GM12878 (cell line): ENCODE results near the gene RIC8B. TPM values are rescaled to one million over a fixed set of nuclear protein-coding genes. Genes with fewer than 3 reads are reported as not detected.

Experiments
- ATAC-seq: fragments of 200-7000 bp; cut with Tn5 transposase; 3 replicates; pipeline ENCODE4 v1.9.1; 2020; ENCODE audit warnings: mild to moderate bottlenecking, moderate library complexity
- BruUV-seq: library from RNA; stranded (reverse); fragments of 400-500 nt; replicated peaks from 2 replicates; lab custom pipeline; 2021; lab: Mats Ljungman, UMichigan
- CTCF ChIA-PET: fragments of 300-600 bp; sonication (Branson Sonifier 250); formaldehyde crosslinking; extraction: SDS; loops from one replicate; lab custom pipeline; 2021; ENCODE audit warnings: inconsistent platforms; lab: Yijun Ruan, JAX
- POLR2A ChIA-PET: fragments of 350-600 bp; formaldehyde crosslinking; extraction: SDS; loops from one replicate; lab custom pipeline; 2021; ENCODE audit warnings: inconsistent platforms; lab: Charles Lee
- RAD21 ChIA-PET: fragments of 300-600 bp; sonication (Branson Sonifier 250); formaldehyde crosslinking; loops from one replicate; lab custom pipeline; 2023; ENCODE audit warnings: antibody characterized with exemption; ENCODE audit not compliant: unreplicated experiment; lab: Charles Lee
- SMC1A ChIA-PET: fragments of 300-600 bp; sonication (Branson Sonifier 250); formaldehyde crosslinking; loops from one replicate; lab custom pipeline; 2023; ENCODE audit not compliant: unreplicated experiment, uncharacterized antibody; lab: Charles Lee
- DNase-seq: peaks from one replicate; pipeline ENCODE4 v3.0.0-alpha.2; 2011; ENCODE audit warnings: low read depth, low spot score
- FAIRE-seq: peaks from 3 replicates; lab custom pipeline; 2011; peaks lifted over from hg19 to GRCh38; lab: Jason Lieb, UNC
- H2AFZ ChIP-seq: 2 replicates; pipeline ENCODE4 v1.6.0; 2011; ENCODE audit warnings: low read depth, low read length, control low read depth; ENCODE audit not compliant: control insufficient read depth
- H3K27ac ChIP-seq: 2 replicates; pipeline ENCODE4 v1.5.1; 2011; ENCODE audit warnings: control low read depth; ENCODE audit not compliant: control insufficient read depth, insufficient read depth
- H3K27me3 ChIP-seq, 2 experiments: replicated peaks in 1 of 2; 2 replicates each; pipeline versions ENCODE4 v1.6.0 to v1.6.1; 2011; ENCODE audit warnings: low read length in 1 of 2; ENCODE audit not compliant: control insufficient read depth in 2 of 2, insufficient read depth in 2 of 2
- H3K36me3 ChIP-seq, 2 experiments: 2 replicates each; pipeline ENCODE4 v1.5.1; 2011; ENCODE audit warnings: low read length in 1 of 2; ENCODE audit not compliant: control insufficient read depth in 2 of 2, insufficient read depth in 2 of 2
- H3K4me1 ChIP-seq: 2 replicates; pipeline ENCODE4 v1.6.1; 2011; ENCODE audit warnings: mild to moderate bottlenecking, low read length, moderate library complexity, mixed read lengths; ENCODE audit not compliant: control insufficient read depth, insufficient read depth
- H3K4me2 ChIP-seq: 2 replicates; pipeline ENCODE4 v1.6.0; 2011; ENCODE audit warnings: control low read depth; ENCODE audit not compliant: control insufficient read depth, insufficient read depth
- H3K4me3 ChIP-seq: fragments of 200-600 bp; sonication (generic); 2 replicates; pipeline ENCODE4 v1.5.1; 2016
- H3K79me2 ChIP-seq: 2 replicates; pipeline ENCODE4 v1.6.0; 2011; ENCODE audit warnings: low read length; ENCODE audit not compliant: control insufficient read depth, insufficient read depth
- H3K9ac ChIP-seq: 2 replicates; pipeline ENCODE4 v1.8.0; 2011; ENCODE audit warnings: low read length, control low read depth, mixed read lengths; ENCODE audit not compliant: control insufficient read depth, insufficient read depth
- H3K9me3 ChIP-seq: replicated peaks from 3 replicates; pipeline ENCODE4 v1.5.1; 2011; ENCODE audit warnings: mild to moderate bottlenecking, low read length; ENCODE audit not compliant: control insufficient read depth, insufficient read depth
- H4K20me1 ChIP-seq: 2 replicates; pipeline ENCODE4 v1.6.0; 2011; ENCODE audit not compliant: control insufficient read depth, insufficient read depth
- ATF7 ChIP-seq: fragments of 450-650 bp; IDR thresholded peaks from 2 replicates; pipeline ENCODE4 v1.6.1; 2016; ENCODE audit warnings: low read depth, mild to moderate bottlenecking
- BHLHE40 ChIP-seq, 2 experiments: fragments of 450-650 bp in 1 of 2; IDR thresholded peaks; 2 replicates each; pipeline ENCODE4 v1.6.1; 2011 to 2017; ENCODE audit warnings: low read depth in 2 of 2, borderline replicate concordance in 1 of 2, improper control_type of control experiment in 1 of 2, low read length in 1 of 2, mild to moderate bottlenecking in 1 of 2
- FOS ChIP-seq: IDR thresholded peaks from 3 replicates; pipeline ENCODE4 v1.6.1; 2011; ENCODE audit warnings: borderline replicate concordance; ENCODE audit not compliant: insufficient read length; ENCODE audit errors: extremely low read depth
- HDAC6 ChIP-seq: fragments of 200-600 bp; sonication (generic); IDR thresholded peaks from one replicate; pipeline ENCODE4 v1.8.0; 2017; ENCODE audit warnings: antibody characterized with exemption; ENCODE audit not compliant: unreplicated experiment
- IKZF1 ChIP-seq: fragments of 450-650 bp; conservative IDR thresholded peaks from 2 replicates; pipeline ENCODE4 v1.6.1; 2017; ENCODE audit warnings: antibody characterized with exemption, mild to moderate bottlenecking
- KAT2A ChIP-seq: conservative IDR thresholded peaks from 2 replicates; pipeline ENCODE4 v1.6.1; 2011; ENCODE audit warnings: low read depth, low read length; ENCODE audit not compliant: control insufficient read depth
- RB1 ChIP-seq: fragments of 450-650 bp; formaldehyde crosslinking; IDR thresholded peaks from 2 replicates; pipeline ENCODE4 v1.6.1; 2017; ENCODE audit warnings: mild to moderate bottlenecking, borderline replicate concordance
- SP1 ChIP-seq: IDR thresholded peaks from one replicate; pipeline ENCODE4 v1.6.1; 2011; ENCODE audit warnings: low read depth, low read length
- SREBF1 ChIP-seq: IDR thresholded peaks from 2 replicates; pipeline ENCODE4 v1.6.1; 2012; ENCODE audit warnings: mild to moderate bottlenecking, low read length
- ZNF217 ChIP-seq: fragments of 450-650 bp; IDR thresholded peaks from 2 replicates; pipeline ENCODE4 v1.6.1; 2017; ENCODE audit warnings: antibody characterized with exemption, mild to moderate bottlenecking
- ZNF24 ChIP-seq: fragments of 450-650 bp; IDR thresholded peaks from 2 replicates; pipeline ENCODE4 v1.6.1; 2017; ENCODE audit warnings: antibody characterized with exemption, mild to moderate bottlenecking
- WGBS: methylation state at CpG from one replicate; pipeline ENCODE4 v1.1.6; 2016; ENCODE audit warnings: low lambda C conversion rate; ENCODE audit not compliant: insufficient replicate concordance, insufficient coverage; ENCODE audit errors: missing lambda C conversion rate; 5-methylcytosine and 5-hydroxymethylcytosine counted together
- in situ Hi-C: fragments of 300-500 bp; cut with MboI; formaldehyde crosslinking; loops from 9 replicates; pipeline ENCODE4 v1.14.3; 2018; ENCODE audit warnings: mixed read lengths
- intact Hi-C: fragments of 100-400 bp; cut with micrococcal nuclease; formaldehyde crosslinking; loops from one replicate; pipeline ENCODE4 v1.14.2; 2022; ENCODE audit not compliant: unreplicated experiment
- polyA plus RNA-seq, 11 experiments: library from polyadenylated mRNA; depleted of rRNA in 4 of 11; unstranded in 6 of 11; stranded (reverse) in 5 of 11; fragments of >200 nt; fragmentation: Nextera tagmentation in 4 of 11; fragmentation: Illumina TruSeq in 1 of 11; extraction: Ambion mirVana in 4 of 11; extraction: Trizol in 1 of 11; gene quantifications; 1 replicate in 1 of 11; 2 replicates in 10 of 11; pipeline versions ENCODE4 v1.2.1 to v1.2.3, GENCODE V29; 2011 to 2016; ENCODE audit warnings: inconsistent platforms in 2 of 11, missing spikeins in 2 of 11, low read depth in 1 of 11
- total RNA-seq, 4 experiments: library from RNA; depleted of rRNA in 3 of 4; stranded (reverse); fragments of >200 nt in 3 of 4; fragmentation: Illumina TruSeq in 1 of 4; extraction: Trizol in 1 of 4; gene quantifications; 2 replicates each; pipeline versions ENCODE4 v1.2.1 to v1.2.3, GENCODE V29; 2013 to 2021
- TF ChIP-seq, protein P1 (sequence below): fragments of 450-650 bp; IDR thresholded peaks from 2 replicates; pipeline ENCODE4 v1.6.1; 2016; ENCODE audit warnings: mild to moderate bottlenecking
- TF ChIP-seq, protein P2 (sequence below): fragments of 450-650 bp; IDR thresholded peaks from 2 replicates; pipeline ENCODE4 v1.6.1; 2016; ENCODE audit warnings: mild to moderate bottlenecking
- TF ChIP-seq, protein P3 (sequence below), 3 experiments: IDR thresholded peaks in 2 of 3; conservative IDR thresholded peaks in 1 of 3; 2 replicates each; pipeline ENCODE4 v1.5.1; 2011; ENCODE audit warnings: low read depth in 3 of 3, low read length in 3 of 3, mild to moderate bottlenecking in 3 of 3, control low read depth in 2 of 3, moderate library complexity in 2 of 3, inconsistent platforms in 1 of 3, mixed read lengths in 1 of 3; ENCODE audit not compliant: control insufficient read depth in 2 of 3, insufficient read depth in 1 of 3; ENCODE audit errors: extremely low read depth in 1 of 3
- TF ChIP-seq, protein P4 (sequence below): fragments of 450-650 bp; conservative IDR thresholded peaks from 2 replicates; pipeline ENCODE4 v1.6.1; 2017; ENCODE audit warnings: mild to moderate bottlenecking, moderate library complexity
- TF ChIP-seq, protein P5 (sequence below): fragments of 450-650 bp; IDR thresholded peaks from 2 replicates; pipeline ENCODE4 v1.6.1; 2018; ENCODE audit warnings: borderline replicate concordance, mild to moderate bottlenecking; ENCODE audit not compliant: partially characterized antibody

Gene RIC8B
- total and polyA plus RNA-seq, 10 of the 15 experiments (the other 5 are each of a cell fraction or from before 2014, with no cell fraction given), result 2.3 to 10.8 (median 6.2) TPM

DNA sequence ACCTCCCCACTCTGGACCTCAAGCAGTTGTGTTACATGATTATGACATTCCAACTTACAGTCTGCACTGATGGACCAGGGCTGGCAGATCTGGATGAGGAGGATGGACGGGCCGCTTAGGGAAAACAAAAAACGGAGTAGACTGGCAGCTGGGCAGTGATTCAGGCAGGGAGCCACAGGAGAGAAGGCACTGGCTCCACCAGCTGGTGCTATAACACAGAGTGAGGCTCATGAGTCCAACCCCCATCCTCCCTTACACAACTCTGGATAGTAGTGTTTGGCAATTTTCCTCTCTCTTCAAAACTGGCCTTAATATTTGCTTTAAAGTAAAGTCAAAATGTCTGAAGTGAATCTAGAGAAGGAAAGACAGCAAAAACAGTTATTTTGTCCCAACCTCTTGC lies 9.7 kb upstream of the RIC8B start:
- BruUV-seq, result no TSS peak
- FAIRE-seq, result no peak
- ATAC-seq, result no peak
- Histone ChIP-seq H3K36me3 (no peaks in the 10 kb centered on the region), H3K9ac (no peak overlapping the region), H3K4me1 (peaks cover 28% of the 10 kb centered on the region), H2AFZ (no peak overlapping the region), H3K27me3 (no peaks in the 10 kb centered on the region), H3K79me2 (no peaks in the 10 kb centered on the region), H3K9me3 (no peaks in the 10 kb centered on the region), H3K4me2 (no peak overlapping the region), H4K20me1 (no peaks in the 10 kb centered on the region), H3K27ac (no peak overlapping the region), H3K4me3 (no peak overlapping the region)
- intact Hi-C loops, result no loop called here
- CTCF ChIA-PET, result interaction anchor here (1.3 kb wide), 1 partner anchor 7 kb away, joined by 4 read pairs; no protein-coding TSS in a partner anchor
- in situ Hi-C loops, result no loop called here
- RAD21 ChIA-PET, result no interaction called here
- POLR2A ChIA-PET, result interaction anchor here (0.6 kb wide), 2 partner anchors 110 to 112 kb away, joined by 3 to 4 read pairs; no protein-coding TSS in a partner anchor
- SMC1A ChIA-PET, result interaction anchor here (0.9 kb wide), 1 partner anchor 48 kb away, joined by 3 read pairs; no protein-coding TSS in a partner anchor
- WGBS, result 95% methylated on average over 3 of the region's 3 CpGs
- no peak for DNase-seq
- TF ChIP-seq, protein P1, sequence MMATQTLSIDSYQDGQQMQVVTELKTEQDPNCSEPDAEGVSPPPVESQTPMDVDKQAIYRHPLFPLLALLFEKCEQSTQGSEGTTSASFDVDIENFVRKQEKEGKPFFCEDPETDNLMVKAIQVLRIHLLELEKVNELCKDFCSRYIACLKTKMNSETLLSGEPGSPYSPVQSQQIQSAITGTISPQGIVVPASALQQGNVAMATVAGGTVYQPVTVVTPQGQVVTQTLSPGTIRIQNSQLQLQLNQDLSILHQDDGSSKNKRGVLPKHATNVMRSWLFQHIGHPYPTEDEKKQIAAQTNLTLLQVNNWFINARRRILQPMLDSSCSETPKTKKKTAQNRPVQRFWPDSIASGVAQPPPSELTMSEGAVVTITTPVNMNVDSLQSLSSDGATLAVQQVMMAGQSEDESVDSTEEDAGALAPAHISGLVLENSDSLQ, result no peak
- TF ChIP-seq SP1 (no peak), SREBF1 (no peak), KAT2A (no peak), RB1 (no peak), IKZF1 (no peak), HDAC6 (no peak), ZNF217 (no peak), ZNF24 (no peak), ATF7 (no peak), BHLHE40 (IDR thresholded peaks at IDR 0.05; ENCODE audit: borderline replicate concordance in 1 of 2, low read depth in 2 of 2, low read length in 1 of 2) (no peak), FOS (no peak)
- TF ChIP-seq, protein P2, sequence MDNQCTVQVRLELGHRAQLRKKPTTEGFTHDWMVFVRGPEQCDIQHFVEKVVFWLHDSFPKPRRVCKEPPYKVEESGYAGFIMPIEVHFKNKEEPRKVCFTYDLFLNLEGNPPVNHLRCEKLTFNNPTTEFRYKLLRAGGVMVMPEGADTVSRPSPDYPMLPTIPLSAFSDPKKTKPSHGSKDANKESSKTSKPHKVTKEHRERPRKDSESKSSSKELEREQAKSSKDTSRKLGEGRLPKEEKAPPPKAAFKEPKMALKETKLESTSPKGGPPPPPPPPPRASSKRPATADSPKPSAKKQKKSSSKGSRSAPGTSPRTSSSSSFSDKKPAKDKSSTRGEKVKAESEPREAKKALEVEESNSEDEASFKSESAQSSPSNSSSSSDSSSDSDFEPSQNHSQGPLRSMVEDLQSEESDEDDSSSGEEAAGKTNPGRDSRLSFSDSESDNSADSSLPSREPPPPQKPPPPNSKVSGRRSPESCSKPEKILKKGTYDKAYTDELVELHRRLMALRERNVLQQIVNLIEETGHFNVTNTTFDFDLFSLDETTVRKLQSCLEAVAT, result no peak
- TF ChIP-seq, protein P3, sequence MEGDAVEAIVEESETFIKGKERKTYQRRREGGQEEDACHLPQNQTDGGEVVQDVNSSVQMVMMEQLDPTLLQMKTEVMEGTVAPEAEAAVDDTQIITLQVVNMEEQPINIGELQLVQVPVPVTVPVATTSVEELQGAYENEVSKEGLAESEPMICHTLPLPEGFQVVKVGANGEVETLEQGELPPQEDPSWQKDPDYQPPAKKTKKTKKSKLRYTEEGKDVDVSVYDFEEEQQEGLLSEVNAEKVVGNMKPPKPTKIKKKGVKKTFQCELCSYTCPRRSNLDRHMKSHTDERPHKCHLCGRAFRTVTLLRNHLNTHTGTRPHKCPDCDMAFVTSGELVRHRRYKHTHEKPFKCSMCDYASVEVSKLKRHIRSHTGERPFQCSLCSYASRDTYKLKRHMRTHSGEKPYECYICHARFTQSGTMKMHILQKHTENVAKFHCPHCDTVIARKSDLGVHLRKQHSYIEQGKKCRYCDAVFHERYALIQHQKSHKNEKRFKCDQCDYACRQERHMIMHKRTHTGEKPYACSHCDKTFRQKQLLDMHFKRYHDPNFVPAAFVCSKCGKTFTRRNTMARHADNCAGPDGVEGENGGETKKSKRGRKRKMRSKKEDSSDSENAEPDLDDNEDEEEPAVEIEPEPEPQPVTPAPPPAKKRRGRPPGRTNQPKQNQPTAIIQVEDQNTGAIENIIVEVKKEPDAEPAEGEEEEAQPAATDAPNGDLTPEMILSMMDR (IDR thresholded peaks at IDR 0.05 in 2 of 3, conservative IDR thresholded peaks at IDR 0.05 in 1 of 3; ENCODE audit: control insufficient read depth in 2 of 3, extremely low read depth in 1 of 3, insufficient read depth in 1 of 3, low read depth in 3 of 3, low read length in 3 of 3), result no peak
- TF ChIP-seq, protein P4, sequence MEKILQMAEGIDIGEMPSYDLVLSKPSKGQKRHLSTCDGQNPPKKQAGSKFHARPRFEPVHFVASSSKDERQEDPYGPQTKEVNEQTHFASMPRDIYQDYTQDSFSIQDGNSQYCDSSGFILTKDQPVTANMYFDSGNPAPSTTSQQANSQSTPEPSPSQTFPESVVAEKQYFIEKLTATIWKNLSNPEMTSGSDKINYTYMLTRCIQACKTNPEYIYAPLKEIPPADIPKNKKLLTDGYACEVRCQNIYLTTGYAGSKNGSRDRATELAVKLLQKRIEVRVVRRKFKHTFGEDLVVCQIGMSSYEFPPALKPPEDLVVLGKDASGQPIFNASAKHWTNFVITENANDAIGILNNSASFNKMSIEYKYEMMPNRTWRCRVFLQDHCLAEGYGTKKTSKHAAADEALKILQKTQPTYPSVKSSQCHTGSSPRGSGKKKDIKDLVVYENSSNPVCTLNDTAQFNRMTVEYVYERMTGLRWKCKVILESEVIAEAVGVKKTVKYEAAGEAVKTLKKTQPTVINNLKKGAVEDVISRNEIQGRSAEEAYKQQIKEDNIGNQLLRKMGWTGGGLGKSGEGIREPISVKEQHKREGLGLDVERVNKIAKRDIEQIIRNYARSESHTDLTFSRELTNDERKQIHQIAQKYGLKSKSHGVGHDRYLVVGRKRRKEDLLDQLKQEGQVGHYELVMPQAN, result no peak
- TF ChIP-seq, protein P5, sequence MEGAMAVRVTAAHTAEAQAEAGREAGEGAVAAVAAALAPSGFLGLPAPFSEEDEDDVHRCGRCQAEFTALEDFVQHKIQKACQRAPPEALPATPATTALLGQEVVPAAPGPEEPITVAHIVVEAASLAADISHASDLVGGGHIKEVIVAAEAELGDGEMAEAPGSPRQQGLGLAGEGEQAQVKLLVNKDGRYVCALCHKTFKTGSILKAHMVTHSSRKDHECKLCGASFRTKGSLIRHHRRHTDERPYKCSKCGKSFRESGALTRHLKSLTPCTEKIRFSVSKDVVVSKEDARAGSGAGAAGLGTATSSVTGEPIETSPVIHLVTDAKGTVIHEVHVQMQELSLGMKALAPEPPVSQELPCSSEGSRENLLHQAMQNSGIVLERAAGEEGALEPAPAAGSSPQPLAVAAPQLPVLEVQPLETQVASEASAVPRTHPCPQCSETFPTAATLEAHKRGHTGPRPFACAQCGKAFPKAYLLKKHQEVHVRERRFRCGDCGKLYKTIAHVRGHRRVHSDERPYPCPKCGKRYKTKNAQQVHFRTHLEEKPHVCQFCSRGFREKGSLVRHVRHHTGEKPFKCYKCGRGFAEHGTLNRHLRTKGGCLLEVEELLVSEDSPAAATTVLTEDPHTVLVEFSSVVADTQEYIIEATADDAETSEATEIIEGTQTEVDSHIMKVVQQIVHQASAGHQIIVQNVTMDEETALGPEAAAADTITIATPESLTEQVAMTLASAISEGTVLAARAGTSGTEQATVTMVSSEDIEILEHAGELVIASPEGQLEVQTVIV, result no peak
